LHCN-M2 (cell line): Measurements from ENCODE around the gene DUSP1. TPM values are rescaled to one million over a fixed set of nuclear protein-coding genes. Genes with fewer than 3 reads are reported as not detected.
"Not testable (repeated sequence)": the region's sequence is repeated elsewhere in the genome, so short reads cannot be mapped to it uniquely, and the experiment has no call there.

ENCODE experiments used
- DNase-seq: peaks from one replicate; pipeline ENCODE4 v3.0.0-alpha.2; 2012; ENCODE audit warnings: low read depth
- polyA plus RNA-seq: library from polyadenylated mRNA; unstranded; fragments of >200 nt; gene quantifications from one replicate; pipeline ENCODE4 v1.2.1, GENCODE V29; 2012; ENCODE audit warnings: missing spikeins
- total RNA-seq: library from RNA; depleted of rRNA; stranded (reverse); fragments of >200 nt; gene quantifications from 2 replicates; pipeline ENCODE4 v1.2.3, GENCODE V29; 2014; rRNA removed

Gene DUSP1
- total RNA-seq: 87.6 and 101 TPM in 2 replicates
- polyA plus RNA-seq: 74.1 TPM

GRCh38 chr5:172770675-172771438 is at the start of gene DUSP1:
DUSP1 (minus strand) TSS chr5:172771195; CDS start chr5:172770952, 243 bp downstream.
- peak; percentile 96 for DNase-seq

- DNase-seq: no peak
Measured at GRCh38 chr5:172820046-172820767, 49.2 kb upstream of the DUSP1 start.

- DNase-seq: no peak
Measured at GRCh38 chr5:172819569-172819968, 48.6 kb upstream of the DUSP1 start.

GRCh38 chr5:172818081-172818480 is 47.1 kb upstream of the DUSP1 start:
- DNase-seq: no peak

- no peak for DNase-seq
Measured at GRCh38 chr5:172817664-172818063, 46.7 kb upstream of the DUSP1 start.

- DNase-seq: peak; percentile 80
Measured at GRCh38 chr5:172816925-172817562, 46.0 kb upstream of the DUSP1 start.

GRCh38 chr5:172815631-172816030 is 44.6 kb upstream of the DUSP1 start:
- no peak for DNase-seq

GRCh38 chr5:172810996-172811395 is 40.0 kb upstream of the DUSP1 start:
- not testable (repeated sequence) for DNase-seq

- DNase-seq: no peak
Measured at GRCh38 chr5:172809774-172810173, 38.8 kb upstream of the DUSP1 start.

- DNase-seq: no peak
Measured at GRCh38 chr5:172807766-172808311, 36.8 kb upstream of the DUSP1 start.

- DNase-seq: peak; percentile 87
Measured at GRCh38 chr5:172806897-172807672, 36.1 kb upstream of the DUSP1 start.

- DNase-seq: no peak
Measured at GRCh38 chr5:172805736-172806255, 34.8 kb upstream of the DUSP1 start.

- no peak for DNase-seq
Measured at GRCh38 chr5:172805018-172805683, 34.2 kb upstream of the DUSP1 start.

GRCh38 chr5:172802567-172803176 is 31.7 kb upstream of the DUSP1 start:
- DNase-seq: no peak

- DNase-seq: no peak
Measured at GRCh38 chr5:172802112-172802511, 31.1 kb upstream of the DUSP1 start.

- DNase-seq: peak; percentile 70
Measured at GRCh38 chr5:172801179-172801671, 30.2 kb upstream of the DUSP1 start.

- peak; percentile 73 for DNase-seq
Measured at GRCh38 chr5:172800088-172800551, 29.1 kb upstream of the DUSP1 start.

- DNase-seq: no peak
Measured at GRCh38 chr5:172799416-172799815, 28.4 kb upstream of the DUSP1 start.

GRCh38 chr5:172798422-172799215 is 27.6 kb upstream of the DUSP1 start:
- peak; percentile 92 for DNase-seq
